Thyroid gland (tissue), 4 donors: ENCODE measurements around the gene SCAMP4.

Source experiments
- CTCF ChIP-seq, 6 experiments: fragments of 200-600 bp in 3 of 6; fragments of 450-650 bp in 3 of 6; sonication (generic) in 3 of 6; IDR thresholded peaks; one replicate each; pipeline ENCODE4 v1.5.1; 2016 to 2019; ENCODE audit warnings: antibody characterized with exemption in 6 of 6, mild to moderate bottlenecking in 2 of 6, inconsistent platforms in 1 of 6, moderate library complexity in 1 of 6
- POLR2A ChIP-seq, 2 donors: fragments of 450-650 bp; IDR thresholded peaks; one replicate each; pipeline ENCODE4 v1.6.1; 2017; ENCODE audit warnings: antibody characterized with exemption in 2 of 2, mild to moderate bottlenecking in 2 of 2, moderate library complexity in 1 of 2

- TF ChIP-seq CTCF (IDR thresholded peaks at IDR 0.05), result no peak
- TF ChIP-seq POLR2A (IDR thresholded peaks at IDR 0.05), result no peak
These were observed 15.4 kb downstream of the SCAMP4 start for GRCh38 chr19:1920644-1921043.
